PFSK-1 (cell line): ENCODE measurements around the gene SLC9A9.

Source experiments
- POLR2AphosphoS5 ChIP-seq: IDR thresholded peaks from 2 replicates; pipeline ENCODE4 v1.6.1; 2012; ENCODE audit warnings: low read depth, mild to moderate bottlenecking, control low read depth, low read length, moderate library complexity
- REST ChIP-seq, 2 experiments: IDR thresholded peaks; 2 replicates each; pipeline versions ENCODE4 v1.6.1 to v1.8.0; 2011 to 2012; ENCODE audit warnings: low read depth in 2 of 2, low read length in 2 of 2, control low read depth in 1 of 2, inconsistent platforms in 1 of 2, mild to moderate bottlenecking in 1 of 2, moderate library complexity in 1 of 2; ENCODE audit not compliant: insufficient read depth in 1 of 2
- SIN3A ChIP-seq: IDR thresholded peaks from 2 replicates; pipeline ENCODE4 v1.6.1; 2012; ENCODE audit warnings: mild to moderate bottlenecking, low read length, moderate library complexity, borderline replicate concordance; ENCODE audit not compliant: insufficient read depth
- TAF1 ChIP-seq: IDR thresholded peaks from 2 replicates; pipeline ENCODE4 v1.6.1; 2012; ENCODE audit warnings: low read length, control low read depth, borderline replicate concordance; ENCODE audit not compliant: insufficient read depth

- TF ChIP-seq SIN3A (no peak), TAF1 (no peak), REST (IDR thresholded peaks at IDR 0.05; ENCODE audit: insufficient read depth in 1 of 2, low read depth in 2 of 2, low read length in 2 of 2) (no peak), POLR2AphosphoS5 (no peak)
Observed at GRCh38 chr3:143749926-143750325, 98.3 kb downstream of the SLC9A9 start.
